ENCODE measurements around the gene SOD3. TPM values are rescaled to one million over a fixed set of nuclear protein-coding genes. Genes with fewer than 3 reads are reported as not detected.

SOD3 gene, protein sequence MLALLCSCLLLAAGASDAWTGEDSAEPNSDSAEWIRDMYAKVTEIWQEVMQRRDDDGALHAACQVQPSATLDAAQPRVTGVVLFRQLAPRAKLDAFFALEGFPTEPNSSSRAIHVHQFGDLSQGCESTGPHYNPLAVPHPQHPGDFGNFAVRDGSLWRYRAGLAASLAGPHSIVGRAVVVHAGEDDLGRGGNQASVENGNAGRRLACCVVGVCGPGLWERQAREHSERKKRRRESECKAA
- not detected in 2 replicates for total RNA-seq

DNA sequence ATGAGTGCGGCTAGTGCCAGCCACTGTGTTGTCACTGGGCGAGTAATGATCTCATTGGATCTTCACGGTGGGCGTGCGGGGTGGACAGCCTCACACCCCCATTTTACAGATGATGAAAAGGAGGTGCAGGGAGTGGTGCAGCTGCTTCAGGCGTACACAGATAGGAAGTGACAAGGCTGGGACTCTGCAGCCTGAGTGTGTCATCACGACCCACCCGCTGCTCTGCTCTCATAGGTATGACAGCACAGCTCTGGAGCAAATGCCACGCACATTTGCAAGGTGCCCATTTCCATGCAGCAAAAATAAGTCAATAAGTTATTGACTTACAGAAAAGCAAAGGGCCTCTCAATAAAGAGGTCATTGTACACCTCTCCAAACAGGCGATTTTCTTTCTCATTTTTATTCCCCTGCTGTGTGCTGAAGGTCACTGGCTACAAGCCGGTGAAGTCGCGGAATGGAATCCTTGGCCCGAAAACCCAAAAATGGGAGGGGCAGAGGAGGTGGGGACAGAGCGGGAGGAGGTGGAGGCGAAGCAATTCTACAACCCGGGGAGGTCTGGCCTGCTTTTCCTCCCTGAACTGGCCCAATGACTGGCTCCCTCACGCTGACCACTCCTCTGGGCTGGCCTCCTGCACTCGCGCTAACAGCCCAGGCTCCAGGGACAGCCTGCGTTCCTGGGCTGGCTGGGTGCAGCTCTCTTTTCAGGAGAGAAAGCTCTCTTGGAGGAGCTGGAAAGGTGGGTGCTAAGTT, at the start of gene SOD3:
TSS of gene SOD3 (plus strand) at position 658 of the 750 bp plus-strand sequence. CDS start 3,949 bp downstream, outside the sequence.
- intact Hi-C loops (cut with micrococcal nuclease): no loop called here

DNA sequence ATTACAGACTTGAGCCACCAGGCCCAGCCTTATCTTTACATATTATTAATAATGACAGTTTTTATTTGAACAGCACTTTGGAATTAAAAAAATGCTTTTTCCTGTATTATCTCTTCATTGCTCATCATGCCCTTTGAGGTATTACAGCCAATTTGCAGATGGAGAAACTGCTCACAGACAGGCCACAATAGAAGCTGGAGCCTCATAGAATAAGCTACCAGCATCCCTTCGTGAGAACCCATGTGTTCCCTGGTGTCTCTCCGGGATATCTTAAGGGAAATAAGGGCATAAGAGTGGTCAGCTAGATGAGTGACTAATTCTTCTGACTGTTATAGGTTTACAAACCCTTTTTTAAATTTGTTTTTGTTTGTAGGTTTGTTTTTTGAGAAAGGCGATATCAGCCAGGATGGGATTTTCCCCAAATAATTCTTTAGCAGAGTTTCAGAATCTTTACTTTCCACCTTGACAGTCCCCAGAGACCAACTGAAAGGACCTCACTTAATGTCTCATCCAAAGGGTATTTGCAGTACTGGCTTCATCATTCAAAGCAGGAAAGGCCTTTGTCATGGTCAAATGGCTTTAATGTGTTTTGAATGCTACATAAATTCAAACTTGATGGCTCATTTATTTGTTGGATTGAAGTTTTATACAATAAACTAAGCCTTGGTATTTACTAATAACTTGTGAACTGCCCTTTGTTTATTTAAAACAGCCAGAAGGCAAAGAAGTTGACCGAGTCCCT, 48.0 kb upstream of the SOD3 start:
- intact Hi-C loops (cut with micrococcal nuclease): no loop called here

DNA sequence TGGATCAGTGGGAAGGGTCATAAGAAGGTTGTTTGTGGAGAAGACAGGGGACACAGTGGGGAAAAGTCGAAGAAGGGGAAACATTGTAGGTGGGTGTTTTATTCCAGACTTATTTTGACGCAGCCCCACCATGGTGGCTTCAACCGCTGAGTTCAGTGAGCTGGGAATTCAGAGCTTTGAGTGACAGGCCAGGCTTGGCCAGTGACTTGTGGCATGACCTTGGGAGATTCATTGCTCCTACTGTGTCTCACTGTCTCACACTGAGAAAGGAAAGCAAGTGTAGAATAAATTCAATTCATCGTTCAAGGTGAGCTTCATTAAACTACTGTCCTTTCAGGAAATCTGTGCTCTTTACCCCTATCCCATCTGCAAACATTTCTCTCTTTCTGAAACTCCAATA, 47.4 kb upstream of the SOD3 start:
- intact Hi-C loops (cut with micrococcal nuclease): no loop called here

DNA sequence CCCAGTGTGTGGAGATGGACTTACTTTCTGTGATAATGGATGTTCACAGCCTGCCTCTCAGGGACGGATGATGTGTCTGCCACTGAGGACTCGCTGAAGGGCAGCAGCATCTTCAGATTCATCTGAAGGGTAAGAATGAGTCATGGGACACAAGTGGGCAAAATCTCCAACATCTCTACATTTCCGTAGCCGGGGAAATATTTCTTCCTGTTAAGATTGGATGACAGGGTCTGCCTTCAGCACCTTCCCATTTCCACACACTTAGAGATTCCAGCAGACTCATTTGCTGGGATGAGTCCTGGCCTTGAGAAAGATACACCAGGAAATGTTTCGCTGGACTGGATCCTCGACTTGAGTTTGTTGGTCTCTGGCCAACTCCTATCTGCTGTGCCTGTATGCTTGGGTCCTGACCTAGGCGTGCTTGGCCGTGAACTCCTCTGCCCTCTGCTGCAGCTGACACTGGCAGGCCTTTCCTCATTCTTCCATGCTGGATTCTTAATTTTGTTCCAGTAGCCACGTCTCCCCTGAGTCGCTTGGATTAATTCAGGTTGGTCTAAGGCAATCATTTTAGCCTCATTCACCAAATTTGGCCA, 46.5 kb upstream of the SOD3 start:
- intact Hi-C loops (cut with micrococcal nuclease): no loop called here

DNA sequence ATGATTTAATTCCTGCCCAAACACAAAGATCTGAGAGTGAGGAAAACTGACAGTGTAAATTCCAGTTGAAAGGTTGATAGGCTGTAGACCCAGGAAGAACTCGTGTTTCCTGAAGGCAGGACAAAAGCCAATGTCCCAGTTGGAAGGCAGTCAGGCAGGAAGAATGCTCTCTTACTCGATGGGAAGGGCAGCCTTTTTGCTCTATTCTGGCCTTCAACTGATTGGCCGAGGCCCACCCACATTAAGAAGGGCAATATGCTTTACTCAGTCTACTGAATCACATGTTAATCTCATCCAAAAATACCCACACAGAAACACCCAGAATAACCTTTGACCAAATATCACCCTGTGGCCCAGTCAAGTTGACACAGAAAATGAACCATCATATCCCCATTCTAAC, 45.3 kb upstream of the SOD3 start:
- intact Hi-C loops (cut with micrococcal nuclease): no loop called here

DNA sequence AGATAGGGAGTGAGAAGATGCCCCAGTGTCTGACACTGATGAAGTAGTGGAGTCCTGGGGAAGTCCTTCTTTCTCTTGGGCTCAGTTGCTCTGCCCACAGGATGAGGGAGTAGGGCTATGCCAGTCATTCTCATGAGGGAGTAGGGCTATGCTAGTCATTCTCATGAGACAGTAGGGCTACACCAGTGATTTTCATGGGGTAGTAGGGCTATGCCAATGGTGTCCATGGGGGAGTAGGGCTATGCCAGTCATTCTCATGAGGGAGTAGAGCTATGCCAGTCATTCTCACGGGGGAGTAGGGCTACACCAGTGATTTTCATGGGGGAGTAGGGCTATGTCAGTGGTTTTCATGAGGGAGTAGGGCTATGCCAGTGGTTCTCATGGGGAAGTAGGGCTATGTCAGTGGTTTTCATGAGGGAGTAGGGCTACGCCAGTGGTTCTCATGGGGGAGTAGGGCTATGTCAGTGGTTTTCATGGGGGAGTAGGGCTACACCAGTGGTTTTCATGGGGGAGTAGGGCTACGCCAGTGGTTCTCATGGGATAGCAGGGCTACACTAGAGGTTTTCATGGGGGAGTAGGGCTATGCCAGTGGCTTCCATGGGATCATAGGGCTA, 43.3 kb upstream of the SOD3 start:
- intact Hi-C loops (cut with micrococcal nuclease): no loop called here

DNA sequence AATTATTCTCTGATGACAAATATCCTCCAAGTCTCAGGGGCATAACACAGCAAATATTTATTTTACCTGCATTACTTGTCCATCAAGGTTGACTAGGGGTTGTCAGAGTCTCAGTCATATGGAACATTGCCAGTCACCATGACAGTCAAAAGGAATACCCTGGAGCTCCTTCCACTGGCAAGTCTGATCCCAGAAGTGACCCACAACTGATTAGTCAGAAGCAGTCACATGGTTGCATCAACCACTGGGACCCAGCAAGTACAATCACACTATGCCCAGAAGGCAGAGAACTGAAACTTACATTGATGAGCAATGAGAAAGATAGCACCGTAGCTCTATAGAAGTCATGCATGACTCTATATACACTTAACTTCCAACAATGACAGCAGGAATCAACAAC, 41.9 kb upstream of the SOD3 start:
- intact Hi-C loops (cut with micrococcal nuclease): no loop called here

DNA sequence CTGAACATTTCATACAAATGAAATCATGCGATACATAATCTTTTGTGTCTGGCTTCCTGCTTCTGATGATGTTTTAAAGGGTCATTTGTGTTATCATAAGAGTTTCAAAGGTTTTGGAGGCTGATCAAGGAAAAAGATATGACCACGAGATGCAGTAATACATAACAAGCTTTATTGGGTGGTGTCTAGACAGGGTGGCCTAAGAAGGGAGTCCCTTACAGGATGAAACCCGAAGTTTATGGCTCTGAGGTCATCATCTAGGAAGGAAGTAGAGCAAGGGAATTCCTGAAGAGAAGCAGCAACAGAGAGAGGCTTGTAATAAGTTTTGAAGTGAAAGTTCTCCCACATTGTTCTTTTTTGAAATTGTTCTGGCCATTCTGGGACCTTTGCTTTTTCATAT, 40.8 kb upstream of the SOD3 start:
- intact Hi-C loops (cut with micrococcal nuclease): no loop called here

DNA sequence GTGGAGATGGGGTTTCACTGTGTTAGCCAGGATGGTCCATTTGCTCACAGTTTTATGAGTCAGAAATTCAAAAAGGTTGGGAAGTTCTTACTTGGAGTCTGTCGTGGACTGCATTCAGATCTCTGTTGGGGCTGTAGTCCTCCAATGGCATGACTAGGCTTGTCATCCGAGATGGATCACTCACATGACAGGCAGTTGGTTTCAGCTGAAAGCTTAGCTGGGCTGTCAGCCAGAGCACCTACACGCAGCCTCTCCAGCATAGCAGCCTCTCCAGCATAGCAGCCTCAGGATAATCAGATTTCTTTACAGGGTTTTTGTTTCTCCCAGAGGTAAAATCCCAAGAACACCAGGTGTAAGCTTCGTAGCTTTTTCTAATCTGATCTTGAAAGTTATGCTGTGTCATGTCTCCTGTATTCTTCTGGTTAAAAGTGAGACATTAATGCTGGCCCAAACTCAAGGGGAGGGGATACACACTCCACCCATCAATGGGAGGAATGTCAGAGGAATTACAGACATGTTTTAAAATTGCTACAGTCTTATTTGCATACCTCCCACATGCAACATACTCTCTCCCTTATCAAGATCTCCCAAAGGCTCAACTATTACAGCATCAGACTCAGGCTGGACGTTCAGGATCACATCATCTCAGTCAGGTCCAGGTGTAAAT, 31.6 kb upstream of the SOD3 start:
- intact Hi-C loops (cut with micrococcal nuclease): no loop called here

DNA sequence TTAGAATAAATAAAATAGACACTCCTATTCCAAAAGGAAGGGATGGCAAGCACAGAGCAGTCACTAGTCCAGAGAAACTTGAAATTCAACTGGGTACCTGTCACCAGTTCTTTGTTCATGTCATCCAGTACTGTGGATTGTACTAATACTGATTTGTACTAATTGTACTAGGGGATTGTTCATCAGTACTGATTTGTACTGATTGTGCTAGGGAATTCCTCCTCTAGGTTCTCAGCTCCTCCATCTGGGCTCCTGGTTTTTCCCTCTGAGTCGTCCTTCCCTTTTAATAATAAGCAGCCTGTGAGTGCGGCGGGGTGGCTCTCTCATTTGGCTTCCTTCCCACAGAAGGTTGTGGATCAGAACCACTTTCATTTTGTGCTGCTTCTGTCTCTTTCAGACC, 31.0 kb upstream of the SOD3 start:
- intact Hi-C loops (cut with micrococcal nuclease): no loop called here

DNA sequence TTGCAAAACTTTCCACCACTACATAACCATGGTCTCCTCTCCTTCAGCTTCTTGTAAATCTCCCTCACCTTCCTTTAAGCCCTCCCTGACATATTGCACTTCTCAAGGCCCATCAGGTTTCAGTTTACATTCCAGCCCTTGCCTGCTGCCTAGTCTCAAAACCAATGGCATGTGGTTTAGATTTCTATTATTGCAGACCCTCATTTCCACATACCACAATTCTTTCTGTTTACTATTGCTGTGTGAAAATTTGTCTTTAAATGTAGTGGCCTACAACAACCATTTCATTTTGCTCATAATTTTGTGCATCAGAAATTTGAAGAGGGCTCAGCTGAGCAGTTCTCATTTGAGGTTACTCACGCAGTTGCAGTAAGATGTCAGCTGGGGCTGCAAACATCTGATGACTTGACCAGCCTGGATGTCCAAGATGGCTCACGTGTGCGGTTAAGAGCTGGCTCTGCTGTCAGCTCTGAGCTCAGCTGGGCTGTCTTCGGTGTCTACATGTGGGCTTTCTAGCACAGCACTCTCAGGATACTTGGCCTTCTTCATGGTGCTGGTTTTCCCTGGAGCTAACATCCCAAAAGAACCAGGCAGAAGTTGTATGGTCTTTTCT, 29.9 kb upstream of the SOD3 start:
- intact Hi-C loops (cut with micrococcal nuclease): no loop called here

DNA sequence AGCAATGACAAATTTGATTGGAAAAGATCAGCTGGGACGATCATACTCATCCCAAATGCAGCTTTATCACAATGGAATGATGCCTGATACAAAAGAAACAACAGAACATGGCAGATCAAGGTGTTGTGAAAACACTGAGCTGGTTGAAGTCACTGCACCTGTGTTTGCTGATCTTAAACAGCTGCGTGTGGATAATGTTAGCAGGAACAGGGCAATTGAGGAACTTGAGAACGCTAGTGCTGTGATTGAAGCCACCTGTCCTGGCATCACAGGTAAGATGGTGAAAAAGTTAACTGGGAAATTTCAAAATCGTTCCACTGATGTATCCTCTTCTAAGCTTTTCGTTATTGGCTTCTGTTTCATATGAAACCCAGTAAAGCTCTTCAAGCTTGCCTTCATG, 27.4 kb upstream of the SOD3 start:
- intact Hi-C loops (cut with micrococcal nuclease): no loop called here

DNA sequence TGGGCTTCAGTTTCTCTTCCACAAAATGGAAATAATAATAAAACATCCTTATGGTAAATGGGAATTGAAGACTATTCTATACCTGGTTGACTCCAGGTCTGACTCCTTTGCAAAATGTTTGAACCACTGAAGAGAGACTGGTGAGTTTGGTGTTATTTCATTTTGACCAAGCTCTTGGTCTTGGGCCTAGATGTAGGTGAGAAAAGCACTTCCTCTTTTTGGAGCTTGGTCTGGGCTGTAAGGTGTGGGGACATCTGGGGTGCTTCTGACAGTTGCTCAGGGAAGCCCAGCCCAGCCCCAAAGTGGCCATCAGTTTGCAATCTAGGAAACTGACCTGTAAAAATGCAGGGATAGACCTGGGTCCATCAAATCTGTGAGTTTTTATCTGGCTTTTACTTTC, 26.8 kb upstream of the SOD3 start:
- intact Hi-C loops (cut with micrococcal nuclease): no loop called here

DNA sequence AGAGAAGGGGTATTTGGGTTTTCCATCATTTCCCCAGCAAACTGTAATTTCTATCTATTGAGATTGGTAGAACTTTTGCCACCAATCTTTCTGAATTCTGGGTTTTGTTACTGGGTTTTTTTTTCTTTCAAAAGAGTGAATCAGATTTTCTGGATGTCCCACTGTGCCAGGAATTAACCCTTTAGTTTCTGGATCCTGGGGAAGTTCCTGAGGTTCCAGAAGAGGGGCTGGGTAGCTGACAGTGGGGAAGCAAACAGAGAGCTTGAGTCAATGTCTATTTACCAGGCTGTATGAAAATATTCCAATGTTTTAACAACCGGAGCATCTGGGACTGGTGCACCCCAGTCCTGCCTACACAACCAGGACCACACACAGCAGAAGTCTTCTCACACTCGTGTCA, 25.8 kb upstream of the SOD3 start:
- intact Hi-C loops (cut with micrococcal nuclease): no loop called here

DNA sequence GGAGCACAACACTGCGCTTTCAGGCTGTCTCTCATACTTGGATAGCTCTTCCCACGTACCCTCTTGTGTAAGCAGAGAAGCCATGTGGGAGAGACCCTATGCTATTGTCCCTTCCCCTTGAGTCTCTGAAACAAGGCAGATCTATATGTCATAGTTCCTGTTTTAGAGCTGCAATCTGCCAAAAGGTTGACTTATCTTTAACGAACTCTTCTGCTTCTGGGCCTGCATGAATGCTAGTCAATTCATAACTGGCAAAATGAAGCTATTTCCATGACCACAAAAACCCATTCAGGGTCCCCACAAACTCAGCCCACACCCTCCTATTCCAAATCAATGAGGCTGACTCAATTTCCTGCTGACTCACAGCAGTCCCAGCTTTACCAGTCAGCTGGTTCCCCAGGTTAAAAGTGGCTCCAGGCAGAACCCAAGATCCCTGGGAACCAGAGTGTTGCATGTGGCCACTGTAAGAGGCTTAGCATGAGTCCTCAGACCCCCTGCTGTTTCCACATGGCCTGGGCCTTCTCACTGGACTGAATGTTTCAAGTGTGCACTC, 25.3 kb upstream of the SOD3 start:
- intact Hi-C loops (cut with micrococcal nuclease): no loop called here

DNA sequence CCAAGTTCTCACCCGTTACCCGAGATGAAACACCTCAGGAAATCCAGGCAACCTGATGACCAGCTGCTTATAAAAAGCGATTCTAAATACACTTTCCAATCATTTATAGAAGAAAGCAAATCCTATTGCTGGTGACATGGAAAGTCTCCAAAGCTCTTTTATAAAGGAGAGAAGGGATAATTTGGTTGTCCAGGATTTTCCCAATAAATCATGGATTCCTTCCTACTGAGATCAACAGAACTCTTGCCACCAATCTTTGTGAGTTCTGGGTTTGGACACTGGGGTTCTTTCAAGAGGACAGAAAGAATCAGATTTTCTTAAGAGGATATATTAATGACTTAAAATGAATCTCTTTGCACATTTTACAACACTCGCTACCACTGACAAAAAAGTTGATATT, 24.7 kb upstream of the SOD3 start:
- intact Hi-C loops (cut with micrococcal nuclease): no loop called here

DNA sequence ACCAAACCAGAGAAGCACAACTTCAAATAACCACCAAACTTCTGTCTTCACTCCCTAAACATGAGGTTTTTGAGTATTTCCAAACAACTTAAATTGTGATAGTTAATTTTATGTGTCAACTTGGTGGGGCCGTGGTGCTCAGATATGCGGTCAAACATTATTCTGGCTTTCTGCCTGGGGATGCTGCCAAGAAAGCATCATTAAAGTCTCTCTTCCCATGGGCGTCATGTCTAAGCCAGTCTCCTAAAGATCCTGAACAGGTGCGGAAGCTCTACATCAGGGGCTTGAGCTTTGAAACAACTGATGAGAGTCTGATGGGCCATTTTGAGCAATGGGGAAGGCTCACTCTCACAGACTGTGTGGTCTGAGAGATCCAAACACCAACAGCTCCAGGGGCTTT, 24.1 kb upstream of the SOD3 start:
- intact Hi-C loops (cut with micrococcal nuclease): no loop called here

DNA sequence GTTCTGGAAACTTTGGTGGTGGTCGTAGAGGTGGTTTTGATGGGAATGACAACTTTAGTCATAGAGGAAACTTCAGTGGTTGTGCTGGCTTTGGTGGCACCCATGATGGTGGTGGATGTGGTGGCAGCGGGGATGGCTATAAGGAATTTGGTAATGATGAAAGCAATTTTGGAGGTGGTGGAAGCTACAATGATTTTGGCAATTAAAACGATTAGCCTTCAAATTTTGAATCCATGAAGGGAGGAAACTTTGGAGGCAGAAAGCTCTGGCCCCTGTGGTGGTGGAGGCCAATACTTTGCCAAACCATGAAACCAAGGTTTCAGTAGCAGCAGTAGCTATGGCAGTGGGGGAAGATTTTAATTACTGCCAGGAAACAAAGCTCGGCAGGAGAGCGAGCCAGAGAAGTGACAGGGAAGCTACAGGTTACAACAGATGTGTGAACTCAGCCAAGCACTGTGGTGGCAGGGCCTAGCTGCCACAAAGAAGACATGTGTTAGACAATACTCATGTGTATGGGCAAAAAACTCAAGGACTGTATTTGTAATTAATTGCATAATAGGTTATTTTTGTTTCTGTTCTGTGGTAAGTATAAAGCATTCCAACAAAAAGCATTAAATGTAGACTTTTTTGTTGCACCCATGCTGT, 23.2 kb upstream of the SOD3 start:
- intact Hi-C loops (cut with micrococcal nuclease): no loop called here

DNA sequence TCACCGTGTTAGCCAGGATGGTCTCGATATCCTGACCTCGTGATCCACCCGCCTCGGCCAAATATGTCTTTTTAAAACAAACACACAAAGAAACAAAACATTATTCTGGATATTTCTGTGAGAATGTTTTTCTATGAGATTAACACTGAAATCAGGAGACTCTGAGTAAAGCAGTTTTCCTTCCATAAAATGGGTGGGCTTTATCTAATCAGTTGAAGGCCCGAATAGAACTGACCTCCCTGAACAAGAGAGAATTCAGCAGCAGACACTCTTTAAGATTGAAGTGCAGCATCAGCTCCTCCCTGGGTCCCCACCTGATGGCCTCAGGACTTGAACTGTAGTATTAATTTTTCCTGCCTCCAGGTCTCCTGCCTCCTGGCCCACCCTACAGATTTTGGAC, 22.4 kb upstream of the SOD3 start:
- intact Hi-C loops (cut with micrococcal nuclease): no loop called here

DNA sequence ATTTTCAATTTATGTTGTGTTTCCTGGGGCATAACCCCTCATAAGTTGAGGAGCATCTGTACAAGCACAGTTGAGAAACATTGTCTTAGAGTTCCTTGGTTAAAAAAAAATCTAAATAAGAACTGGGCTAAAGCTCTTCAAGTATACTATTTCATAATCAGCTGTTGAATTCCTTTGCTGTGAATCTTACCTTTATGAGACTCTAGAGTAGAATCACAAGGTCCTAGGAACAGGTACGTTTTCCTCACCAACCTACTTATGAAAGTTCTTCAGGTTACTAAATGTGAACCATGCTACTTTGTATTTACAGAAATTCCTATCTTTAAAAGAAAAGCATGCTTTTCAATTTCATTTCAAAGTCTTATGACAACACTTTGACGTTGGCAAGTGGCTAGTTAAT, 20.9 kb upstream of the SOD3 start:
- intact Hi-C loops (cut with micrococcal nuclease): no loop called here

All from T-helper 2 cell treated with Interferon-gamma antibody and Interleukin-4, amounts not matched to agents 100 ng/mL and 5 ng/mL, for 36 hours (primary cell).